K562 (cell line): ENCODE measurements around the gene IQCE. TPM values are rescaled to one million over a fixed set of nuclear protein-coding genes. Genes with fewer than 3 reads are reported as not detected.
A peak's percentile ranks its signal among the peaks of the same experiment; 100 is the strongest.

Experiments used
- ARID1B ChIP-seq: fragments of 450-650 bp; IDR thresholded peaks from 2 replicates; pipeline ENCODE4 v1.6.1; 2016; ENCODE audit warnings: antibody characterized with exemption, mild to moderate bottlenecking, inconsistent platforms
- DACH1 ChIP-seq: fragments of 450-650 bp; IDR thresholded peaks from 2 replicates; pipeline ENCODE4 v1.6.1; 2018; ENCODE audit not compliant: partially characterized antibody
- DPF2 ChIP-seq: fragments of 450-650 bp; IDR thresholded peaks from 2 replicates; pipeline ENCODE4 v1.6.1; 2016
- HMGN3 ChIP-seq: IDR thresholded peaks from 2 replicates; pipeline ENCODE4 v1.6.1; 2011; ENCODE audit warnings: borderline replicate concordance, low read depth, mild to moderate bottlenecking, mixed read lengths, low read length; ENCODE audit not compliant: insufficient read length; ENCODE audit errors: extremely low read depth
- JUND ChIP-seq, 2 experiments: IDR thresholded peaks; 2 replicates in 1 of 2; 3 replicates in 1 of 2; pipeline ENCODE4 v1.6.1; 2011; ENCODE audit warnings: borderline replicate concordance in 2 of 2, low read depth in 2 of 2, low read length in 2 of 2, improper control_type of control experiment in 1 of 2, missing biosample characterization in 1 of 2, missing genetic modification characterization in 1 of 2, missing genetic modification reagents in 1 of 2
- NFIC ChIP-seq: fragments of 450-650 bp; IDR thresholded peaks from 2 replicates; pipeline ENCODE4 v1.6.1; 2017; ENCODE audit warnings: mild to moderate bottlenecking, inconsistent platforms
- SMARCE1 ChIP-seq: fragments of 450-650 bp; IDR thresholded peaks from 2 replicates; pipeline ENCODE4 v1.7.1; 2016; ENCODE audit warnings: mild to moderate bottlenecking
- polyA plus RNA-seq, 8 experiments: library from polyadenylated mRNA; depleted of rRNA in 4 of 8; stranded (reverse) in 5 of 8; unstranded in 3 of 8; fragments of >200 nt; fragmentation: Nextera tagmentation in 2 of 8; fragmentation: Illumina TruSeq in 1 of 8; extraction: Ambion mirVana in 2 of 8; extraction: Trizol in 1 of 8; gene quantifications; 2 replicates each; pipeline versions ENCODE4 v1.2.1 to v1.2.3, GENCODE V29; 2011 to 2014; ENCODE audit warnings: inconsistent platforms in 1 of 8, missing spikeins in 1 of 8
- total RNA-seq, 7 experiments: library from RNA; depleted of rRNA in 6 of 7; stranded (reverse); fragments of >200 nt in 6 of 7; fragmentation: Illumina TruSeq in 2 of 7; extraction: Trizol in 2 of 7; gene quantifications; 2 replicates each; pipeline versions ENCODE4 v1.2.1 to v1.2.3, GENCODE V29; 2011 to 2021; ENCODE audit warnings: low replicate concordance in 1 of 7
- TF ChIP-seq, protein P1 (sequence below): fragments of 450-650 bp; IDR thresholded peaks from 2 replicates; pipeline ENCODE4 v1.6.1; 2016; ENCODE audit warnings: mild to moderate bottlenecking, moderate library complexity
- TF ChIP-seq, protein P2 (sequence below): sonication (generic); formaldehyde crosslinking; IDR thresholded peaks from 2 replicates; pipeline ENCODE4 v1.8.1; 2023; ENCODE audit warnings: missing genetic modification reagents, mild to moderate bottlenecking, borderline replicate concordance

The IQCE gene
- total and polyA plus RNA-seq, 9 of the 15 experiments (the other 6 are each of a cell fraction or from before 2014, with no cell fraction given) = 0.18 to 8.5 (median 4.2) TPM

DNA sequence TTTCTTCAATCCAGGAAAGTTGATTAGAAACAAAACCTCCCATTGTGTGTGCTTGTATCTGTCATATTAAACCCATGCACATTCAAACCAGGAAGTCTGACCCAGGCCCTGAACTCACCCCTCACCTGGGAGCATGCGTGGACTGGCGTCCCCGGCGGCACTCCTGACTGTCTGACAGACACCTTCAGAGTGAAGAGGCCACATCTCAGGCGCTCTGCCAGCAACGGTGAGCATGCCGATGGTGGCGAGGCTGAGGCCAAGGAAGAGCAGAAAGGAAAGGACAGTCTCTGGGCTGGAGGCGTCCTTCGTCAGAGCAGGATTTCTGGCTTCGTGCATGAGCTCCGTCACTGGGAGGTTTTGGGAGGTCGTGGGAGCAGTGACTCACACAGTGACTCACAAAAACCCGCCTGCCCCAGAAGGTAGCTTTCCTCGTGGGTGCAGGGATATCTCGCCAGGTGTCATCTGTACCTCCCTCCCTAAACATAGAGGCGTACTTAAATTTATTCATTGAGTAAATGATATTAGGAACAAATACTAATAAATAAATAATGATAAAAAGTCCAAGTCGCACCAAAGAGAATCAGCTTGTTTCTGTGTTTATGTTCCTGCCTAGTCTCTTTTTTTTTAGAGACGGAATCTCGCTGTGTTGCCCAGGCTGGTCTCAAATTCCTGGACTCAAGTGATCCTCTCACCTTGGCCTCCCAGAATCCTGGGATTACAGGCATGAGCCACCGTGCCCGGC is 13.5 kb downstream of the IQCE start (continued):
- TF ChIP-seq, protein P1, sequence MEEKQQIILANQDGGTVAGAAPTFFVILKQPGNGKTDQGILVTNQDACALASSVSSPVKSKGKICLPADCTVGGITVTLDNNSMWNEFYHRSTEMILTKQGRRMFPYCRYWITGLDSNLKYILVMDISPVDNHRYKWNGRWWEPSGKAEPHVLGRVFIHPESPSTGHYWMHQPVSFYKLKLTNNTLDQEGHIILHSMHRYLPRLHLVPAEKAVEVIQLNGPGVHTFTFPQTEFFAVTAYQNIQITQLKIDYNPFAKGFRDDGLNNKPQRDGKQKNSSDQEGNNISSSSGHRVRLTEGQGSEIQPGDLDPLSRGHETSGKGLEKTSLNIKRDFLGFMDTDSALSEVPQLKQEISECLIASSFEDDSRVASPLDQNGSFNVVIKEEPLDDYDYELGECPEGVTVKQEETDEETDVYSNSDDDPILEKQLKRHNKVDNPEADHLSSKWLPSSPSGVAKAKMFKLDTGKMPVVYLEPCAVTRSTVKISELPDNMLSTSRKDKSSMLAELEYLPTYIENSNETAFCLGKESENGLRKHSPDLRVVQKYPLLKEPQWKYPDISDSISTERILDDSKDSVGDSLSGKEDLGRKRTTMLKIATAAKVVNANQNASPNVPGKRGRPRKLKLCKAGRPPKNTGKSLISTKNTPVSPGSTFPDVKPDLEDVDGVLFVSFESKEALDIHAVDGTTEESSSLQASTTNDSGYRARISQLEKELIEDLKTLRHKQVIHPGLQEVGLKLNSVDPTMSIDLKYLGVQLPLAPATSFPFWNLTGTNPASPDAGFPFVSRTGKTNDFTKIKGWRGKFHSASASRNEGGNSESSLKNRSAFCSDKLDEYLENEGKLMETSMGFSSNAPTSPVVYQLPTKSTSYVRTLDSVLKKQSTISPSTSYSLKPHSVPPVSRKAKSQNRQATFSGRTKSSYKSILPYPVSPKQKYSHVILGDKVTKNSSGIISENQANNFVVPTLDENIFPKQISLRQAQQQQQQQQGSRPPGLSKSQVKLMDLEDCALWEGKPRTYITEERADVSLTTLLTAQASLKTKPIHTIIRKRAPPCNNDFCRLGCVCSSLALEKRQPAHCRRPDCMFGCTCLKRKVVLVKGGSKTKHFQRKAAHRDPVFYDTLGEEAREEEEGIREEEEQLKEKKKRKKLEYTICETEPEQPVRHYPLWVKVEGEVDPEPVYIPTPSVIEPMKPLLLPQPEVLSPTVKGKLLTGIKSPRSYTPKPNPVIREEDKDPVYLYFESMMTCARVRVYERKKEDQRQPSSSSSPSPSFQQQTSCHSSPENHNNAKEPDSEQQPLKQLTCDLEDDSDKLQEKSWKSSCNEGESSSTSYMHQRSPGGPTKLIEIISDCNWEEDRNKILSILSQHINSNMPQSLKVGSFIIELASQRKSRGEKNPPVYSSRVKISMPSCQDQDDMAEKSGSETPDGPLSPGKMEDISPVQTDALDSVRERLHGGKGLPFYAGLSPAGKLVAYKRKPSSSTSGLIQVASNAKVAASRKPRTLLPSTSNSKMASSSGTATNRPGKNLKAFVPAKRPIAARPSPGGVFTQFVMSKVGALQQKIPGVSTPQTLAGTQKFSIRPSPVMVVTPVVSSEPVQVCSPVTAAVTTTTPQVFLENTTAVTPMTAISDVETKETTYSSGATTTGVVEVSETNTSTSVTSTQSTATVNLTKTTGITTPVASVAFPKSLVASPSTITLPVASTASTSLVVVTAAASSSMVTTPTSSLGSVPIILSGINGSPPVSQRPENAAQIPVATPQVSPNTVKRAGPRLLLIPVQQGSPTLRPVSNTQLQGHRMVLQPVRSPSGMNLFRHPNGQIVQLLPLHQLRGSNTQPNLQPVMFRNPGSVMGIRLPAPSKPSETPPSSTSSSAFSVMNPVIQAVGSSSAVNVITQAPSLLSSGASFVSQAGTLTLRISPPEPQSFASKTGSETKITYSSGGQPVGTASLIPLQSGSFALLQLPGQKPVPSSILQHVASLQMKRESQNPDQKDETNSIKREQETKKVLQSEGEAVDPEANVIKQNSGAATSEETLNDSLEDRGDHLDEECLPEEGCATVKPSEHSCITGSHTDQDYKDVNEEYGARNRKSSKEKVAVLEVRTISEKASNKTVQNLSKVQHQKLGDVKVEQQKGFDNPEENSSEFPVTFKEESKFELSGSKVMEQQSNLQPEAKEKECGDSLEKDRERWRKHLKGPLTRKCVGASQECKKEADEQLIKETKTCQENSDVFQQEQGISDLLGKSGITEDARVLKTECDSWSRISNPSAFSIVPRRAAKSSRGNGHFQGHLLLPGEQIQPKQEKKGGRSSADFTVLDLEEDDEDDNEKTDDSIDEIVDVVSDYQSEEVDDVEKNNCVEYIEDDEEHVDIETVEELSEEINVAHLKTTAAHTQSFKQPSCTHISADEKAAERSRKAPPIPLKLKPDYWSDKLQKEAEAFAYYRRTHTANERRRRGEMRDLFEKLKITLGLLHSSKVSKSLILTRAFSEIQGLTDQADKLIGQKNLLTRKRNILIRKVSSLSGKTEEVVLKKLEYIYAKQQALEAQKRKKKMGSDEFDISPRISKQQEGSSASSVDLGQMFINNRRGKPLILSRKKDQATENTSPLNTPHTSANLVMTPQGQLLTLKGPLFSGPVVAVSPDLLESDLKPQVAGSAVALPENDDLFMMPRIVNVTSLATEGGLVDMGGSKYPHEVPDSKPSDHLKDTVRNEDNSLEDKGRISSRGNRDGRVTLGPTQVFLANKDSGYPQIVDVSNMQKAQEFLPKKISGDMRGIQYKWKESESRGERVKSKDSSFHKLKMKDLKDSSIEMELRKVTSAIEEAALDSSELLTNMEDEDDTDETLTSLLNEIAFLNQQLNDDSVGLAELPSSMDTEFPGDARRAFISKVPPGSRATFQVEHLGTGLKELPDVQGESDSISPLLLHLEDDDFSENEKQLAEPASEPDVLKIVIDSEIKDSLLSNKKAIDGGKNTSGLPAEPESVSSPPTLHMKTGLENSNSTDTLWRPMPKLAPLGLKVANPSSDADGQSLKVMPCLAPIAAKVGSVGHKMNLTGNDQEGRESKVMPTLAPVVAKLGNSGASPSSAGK = peak; percentile 44; the same call in 1 of the 2 replicates
- no peak for TF ChIP-seq HMGN3
- TF ChIP-seq, protein P2, sequence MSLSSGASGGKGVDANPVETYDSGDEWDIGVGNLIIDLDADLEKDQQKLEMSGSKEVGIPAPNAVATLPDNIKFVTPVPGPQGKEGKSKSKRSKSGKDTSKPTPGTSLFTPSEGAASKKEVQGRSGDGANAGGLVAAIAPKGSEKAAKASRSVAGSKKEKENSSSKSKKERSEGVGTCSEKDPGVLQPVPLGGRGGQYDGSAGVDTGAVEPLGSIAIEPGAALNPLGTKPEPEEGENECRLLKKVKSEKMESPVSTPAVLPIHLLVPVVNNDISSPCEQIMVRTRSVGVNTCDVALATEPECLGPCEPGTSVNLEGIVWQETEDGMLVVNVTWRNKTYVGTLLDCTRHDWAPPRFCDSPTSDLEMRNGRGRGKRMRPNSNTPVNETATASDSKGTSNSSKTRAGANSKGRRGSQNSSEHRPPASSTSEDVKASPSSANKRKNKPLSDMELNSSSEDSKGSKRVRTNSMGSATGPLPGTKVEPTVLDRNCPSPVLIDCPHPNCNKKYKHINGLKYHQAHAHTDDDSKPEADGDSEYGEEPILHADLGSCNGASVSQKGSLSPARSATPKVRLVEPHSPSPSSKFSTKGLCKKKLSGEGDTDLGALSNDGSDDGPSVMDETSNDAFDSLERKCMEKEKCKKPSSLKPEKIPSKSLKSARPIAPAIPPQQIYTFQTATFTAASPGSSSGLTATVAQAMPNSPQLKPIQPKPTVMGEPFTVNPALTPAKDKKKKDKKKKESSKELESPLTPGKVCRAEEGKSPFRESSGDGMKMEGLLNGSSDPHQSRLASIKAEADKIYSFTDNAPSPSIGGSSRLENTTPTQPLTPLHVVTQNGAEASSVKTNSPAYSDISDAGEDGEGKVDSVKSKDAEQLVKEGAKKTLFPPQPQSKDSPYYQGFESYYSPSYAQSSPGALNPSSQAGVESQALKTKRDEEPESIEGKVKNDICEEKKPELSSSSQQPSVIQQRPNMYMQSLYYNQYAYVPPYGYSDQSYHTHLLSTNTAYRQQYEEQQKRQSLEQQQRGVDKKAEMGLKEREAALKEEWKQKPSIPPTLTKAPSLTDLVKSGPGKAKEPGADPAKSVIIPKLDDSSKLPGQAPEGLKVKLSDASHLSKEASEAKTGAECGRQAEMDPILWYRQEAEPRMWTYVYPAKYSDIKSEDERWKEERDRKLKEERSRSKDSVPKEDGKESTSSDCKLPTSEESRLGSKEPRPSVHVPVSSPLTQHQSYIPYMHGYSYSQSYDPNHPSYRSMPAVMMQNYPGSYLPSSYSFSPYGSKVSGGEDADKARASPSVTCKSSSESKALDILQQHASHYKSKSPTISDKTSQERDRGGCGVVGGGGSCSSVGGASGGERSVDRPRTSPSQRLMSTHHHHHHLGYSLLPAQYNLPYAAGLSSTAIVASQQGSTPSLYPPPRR = no peak
- TF ChIP-seq SMARCE1 = peak; percentile 73
- peak; percentile 64 for TF ChIP-seq DACH1
- TF ChIP-seq NFIC = peak; percentile 21; the same call in 1 of the 2 replicates
- peak; percentile 67 for TF ChIP-seq DPF2
- TF ChIP-seq JUND (IDR thresholded peaks at IDR 0.05; ENCODE audit: borderline replicate concordance, low read depth, low read length) = peak; percentile 93
- peak; percentile 83; the same call in 2 of the 3 replicates for TF ChIP-seq JUND (tag; IDR thresholded peaks at IDR 0.05; ENCODE audit: borderline replicate concordance, low read depth, low read length)
- TF ChIP-seq ARID1B = peak; percentile 69; the same call in 1 of the 2 replicates
